ENCODE data around the gene STOX2.

Gene STOX2

DNA sequence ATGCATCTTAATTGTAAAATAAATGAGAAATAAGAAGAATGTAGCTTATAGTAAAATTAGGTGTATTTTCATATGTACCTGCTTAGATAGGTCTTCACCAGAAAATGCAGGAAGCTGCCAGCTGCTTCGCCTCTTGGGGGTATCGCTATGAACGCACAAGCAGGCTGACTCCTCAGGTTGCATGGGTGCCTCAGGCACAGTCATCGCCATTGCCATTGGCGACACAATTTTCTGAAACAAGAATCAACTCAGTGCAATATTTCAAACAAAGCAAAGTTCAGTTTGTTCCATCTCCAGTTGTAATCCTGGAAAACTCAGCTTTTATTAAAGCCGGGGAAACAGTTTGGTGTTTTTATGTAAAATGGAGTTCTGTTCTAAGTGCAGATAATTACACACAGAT lies 29.7 kb downstream of the STOX2 start:
- DNase-seq (ENCODE audit: low spot score): no peak
- TF ChIP-seq, protein P1, sequence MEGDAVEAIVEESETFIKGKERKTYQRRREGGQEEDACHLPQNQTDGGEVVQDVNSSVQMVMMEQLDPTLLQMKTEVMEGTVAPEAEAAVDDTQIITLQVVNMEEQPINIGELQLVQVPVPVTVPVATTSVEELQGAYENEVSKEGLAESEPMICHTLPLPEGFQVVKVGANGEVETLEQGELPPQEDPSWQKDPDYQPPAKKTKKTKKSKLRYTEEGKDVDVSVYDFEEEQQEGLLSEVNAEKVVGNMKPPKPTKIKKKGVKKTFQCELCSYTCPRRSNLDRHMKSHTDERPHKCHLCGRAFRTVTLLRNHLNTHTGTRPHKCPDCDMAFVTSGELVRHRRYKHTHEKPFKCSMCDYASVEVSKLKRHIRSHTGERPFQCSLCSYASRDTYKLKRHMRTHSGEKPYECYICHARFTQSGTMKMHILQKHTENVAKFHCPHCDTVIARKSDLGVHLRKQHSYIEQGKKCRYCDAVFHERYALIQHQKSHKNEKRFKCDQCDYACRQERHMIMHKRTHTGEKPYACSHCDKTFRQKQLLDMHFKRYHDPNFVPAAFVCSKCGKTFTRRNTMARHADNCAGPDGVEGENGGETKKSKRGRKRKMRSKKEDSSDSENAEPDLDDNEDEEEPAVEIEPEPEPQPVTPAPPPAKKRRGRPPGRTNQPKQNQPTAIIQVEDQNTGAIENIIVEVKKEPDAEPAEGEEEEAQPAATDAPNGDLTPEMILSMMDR (IDR thresholded peaks at IDR 0.05): no peak

DNA sequence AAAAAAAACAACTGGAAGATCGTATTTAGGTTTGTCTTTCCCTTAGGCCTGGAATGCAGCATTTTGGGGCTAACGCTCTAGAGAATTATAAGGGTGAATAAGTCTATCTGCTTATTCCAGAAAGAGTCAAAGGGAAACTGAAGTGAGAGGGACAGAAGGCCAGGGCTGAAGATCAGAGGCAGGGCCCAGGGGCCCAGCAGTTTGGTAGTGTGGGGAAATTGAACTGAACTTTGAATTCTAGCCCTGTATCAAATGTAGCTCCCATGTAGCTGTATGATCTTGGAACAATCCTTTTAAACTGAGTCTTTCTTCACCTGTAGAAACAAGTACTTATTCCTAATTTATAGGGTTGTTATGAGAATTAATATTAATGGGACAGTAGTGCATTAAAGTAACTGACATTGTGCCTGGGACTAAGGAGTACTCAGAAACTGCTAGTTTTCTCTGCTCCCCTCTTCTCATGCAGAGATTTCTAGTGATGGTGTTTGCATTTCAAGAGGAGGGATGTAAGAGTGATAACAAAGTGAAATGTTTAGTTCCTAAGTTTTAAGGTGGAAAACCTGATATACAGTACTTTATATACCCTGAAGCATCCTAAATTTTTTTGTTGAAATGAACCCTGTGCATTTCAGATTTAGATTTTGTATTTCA lies 30.4 kb downstream of the STOX2 start:
- TF ChIP-seq, protein P1 (IDR thresholded peaks at IDR 0.05): no peak
- no peak for DNase-seq (ENCODE audit: low spot score)
- Histone ChIP-seq H3K4me3 (no peak overlapping the region), H3K27ac (no peak overlapping the region)

More for the DNA sequence above, 29.7 kb downstream of the STOX2 start:
- H3K4me3 ChIP-seq: no peak overlapping the region
- H3K27ac ChIP-seq: no peak overlapping the region

DNA sequence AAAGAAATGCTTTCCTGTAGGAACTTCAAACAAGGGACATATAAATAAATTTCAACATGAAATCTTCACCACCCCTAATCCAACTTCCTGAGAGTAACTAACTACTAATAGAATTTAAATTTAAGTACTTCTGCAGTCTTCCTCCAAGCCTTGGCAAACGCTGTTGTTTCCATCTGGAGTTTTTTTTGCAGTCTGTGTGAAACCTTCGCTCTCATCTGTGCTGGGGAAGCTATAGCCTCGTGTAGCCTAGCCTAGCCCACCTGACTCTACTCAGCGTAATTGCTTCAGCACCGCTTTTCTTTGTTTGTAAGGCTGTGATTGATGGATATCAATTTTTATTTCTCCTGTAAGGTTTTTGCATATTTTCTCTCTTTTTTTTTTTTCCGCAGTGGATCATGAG lies 30.9 kb downstream of the STOX2 start:
- Histone ChIP-seq H3K27ac (no peak overlapping the region), H3K4me3 (no peak overlapping the region)
- no peak for DNase-seq (ENCODE audit: low spot score)
- TF ChIP-seq, protein P1 (IDR thresholded peaks at IDR 0.05): no peak

DNA sequence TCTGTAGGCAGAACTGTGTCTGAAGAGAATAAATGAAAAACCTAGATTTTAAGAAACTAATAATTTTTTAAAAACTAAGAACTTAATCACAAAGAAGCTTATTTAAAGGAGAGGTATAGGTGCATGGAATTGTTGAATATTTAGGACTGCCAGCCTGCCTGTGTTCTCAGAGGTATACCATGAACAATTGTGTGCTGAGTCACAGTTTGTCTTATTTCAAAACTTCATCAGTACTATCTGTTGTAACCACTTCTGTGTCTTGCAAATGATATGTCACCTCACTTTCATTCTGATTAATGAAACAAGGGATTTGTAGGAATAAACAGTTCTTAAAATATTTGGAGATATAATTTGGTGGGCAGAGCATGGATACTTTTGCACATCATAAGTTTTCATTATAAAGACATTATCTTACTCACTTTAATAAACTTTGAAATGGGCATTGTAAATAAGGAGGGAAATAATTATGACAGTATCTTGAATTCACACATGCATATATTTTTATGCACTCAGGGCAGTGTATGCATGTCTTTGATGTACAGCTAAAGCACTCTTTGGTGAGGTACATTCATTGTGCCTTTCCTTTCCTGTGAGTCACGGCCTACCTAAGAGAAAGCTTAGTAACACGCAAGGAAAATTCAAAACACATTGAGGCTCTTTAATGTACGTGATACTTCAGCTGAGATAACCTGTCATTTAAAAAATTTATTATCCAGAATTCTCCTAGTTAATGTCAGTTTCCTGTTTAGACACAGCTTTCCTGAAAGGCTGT lies 31.7 kb downstream of the STOX2 start:
- TF ChIP-seq, protein P1 (IDR thresholded peaks at IDR 0.05): no peak
- Histone ChIP-seq H3K4me3 (no peak overlapping the region), H3K27ac (no peak overlapping the region)
- no peak for DNase-seq (ENCODE audit: low spot score)

DNA sequence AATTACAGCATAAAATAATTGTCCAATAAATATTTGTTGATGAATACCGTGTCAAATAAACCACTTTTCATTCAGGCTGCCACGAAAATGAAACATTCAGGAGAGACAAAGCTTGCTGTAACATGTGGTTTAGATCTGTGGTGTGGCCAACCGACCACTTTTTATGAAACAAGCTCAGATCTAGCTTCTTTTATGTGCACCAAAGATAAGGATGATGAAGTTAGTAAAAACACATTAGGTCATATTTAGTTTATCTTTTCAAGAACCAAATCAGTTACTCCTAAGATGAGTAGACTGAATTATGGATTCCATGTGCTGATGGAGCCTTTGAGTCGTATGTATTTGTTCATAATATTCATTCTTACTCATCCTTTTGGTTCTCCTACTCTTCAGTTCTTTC lies 35.8 kb downstream of the STOX2 start:
- TF ChIP-seq, protein P1 (IDR thresholded peaks at IDR 0.05): no peak

DNA sequence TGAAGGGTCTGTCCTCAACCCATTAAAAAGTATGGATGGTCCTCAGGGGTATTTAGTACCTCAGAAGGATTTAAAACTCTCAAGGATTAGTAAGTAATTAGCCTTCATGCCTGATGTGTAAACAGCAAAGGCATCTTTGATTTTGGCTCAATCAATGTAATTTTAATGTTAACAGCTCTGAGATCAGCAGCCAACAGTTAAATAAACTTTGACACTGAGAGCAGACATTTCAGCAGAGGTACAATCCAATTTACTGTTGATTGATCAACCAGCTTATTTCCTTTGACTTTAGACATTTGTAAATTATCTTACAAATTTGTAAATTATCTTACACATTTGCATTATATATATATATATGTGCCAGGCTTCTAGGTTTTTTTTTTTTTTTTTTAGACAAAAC lies 36.9 kb downstream of the STOX2 start:
- TF ChIP-seq, protein P1 (IDR thresholded peaks at IDR 0.05): no peak

More for the DNA sequence above, 35.8 kb downstream of the STOX2 start:
- no peak overlapping the region for H3K27ac ChIP-seq
- DNase-seq (ENCODE audit: low spot score): no peak
- H3K4me3 ChIP-seq: no peak overlapping the region

DNA sequence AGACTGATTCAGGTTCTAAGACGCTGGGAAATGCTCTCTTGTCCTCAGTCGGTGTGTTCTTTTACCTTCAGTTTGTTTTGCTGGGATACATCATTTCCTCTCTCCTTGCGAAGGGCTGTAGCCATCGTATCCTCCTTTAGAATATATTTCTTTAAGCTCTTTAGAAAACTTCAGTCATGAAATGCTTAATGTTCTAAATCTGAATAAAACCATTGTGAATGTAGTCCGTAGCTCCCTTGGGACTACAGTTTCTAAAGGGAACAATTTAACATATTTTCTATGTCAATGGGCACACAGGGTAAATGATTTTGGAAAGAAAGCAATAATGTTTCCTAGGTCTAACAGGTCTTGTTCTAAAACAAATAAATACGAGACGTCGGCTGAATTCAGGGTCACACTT lies 40.6 kb downstream of the STOX2 start:
- Histone ChIP-seq H3K4me3 (no peak overlapping the region), H3K27ac (no peak overlapping the region)
- TF ChIP-seq, protein P1 (IDR thresholded peaks at IDR 0.05): no peak
- DNase-seq (ENCODE audit: low spot score): no peak

More for the DNA sequence above, 36.9 kb downstream of the STOX2 start:
- no peak overlapping the region for H3K4me3 ChIP-seq
- no peak overlapping the region for H3K27ac ChIP-seq
- no peak for DNase-seq (ENCODE audit: low spot score)

Data from coronary artery (tissue), 2 donors.